A673 (cell line): ENCODE data around the gene ANKMY2. TPM values are rescaled to one million over a fixed set of nuclear protein-coding genes. Genes with fewer than 3 reads are reported as not detected.
A peak's percentile ranks its signal among the peaks of the same experiment; 100 is the strongest.

ENCODE experiments used
- BruUV-seq: library from RNA; stranded (reverse); fragments of 400-500 nt; replicated peaks from 2 replicates; lab custom pipeline; 2021; lab: Mats Ljungman, UMichigan
- CTCF ChIA-PET: fragments of 300-600 bp; sonication (Branson Sonifier 250); formaldehyde crosslinking; loops from one replicate; lab custom pipeline; 2022; ENCODE audit warnings: antibody characterized with exemption; lab: Charles Lee
- POLR2A ChIA-PET: fragments of 300-600 bp; sonication (Branson Sonifier 250); formaldehyde crosslinking; loops from one replicate; lab custom pipeline; 2022; ENCODE audit warnings: antibody characterized with exemption; ENCODE audit not compliant: low non-redundant PET; lab: Charles Lee
- DNase-seq: peaks from one replicate; pipeline ENCODE4 v3.0.0-alpha.2; 2015; ENCODE audit warnings: low spot score
- H3K27ac ChIP-seq: fragments of 200-600 bp; sonication (generic); 2 replicates; pipeline ENCODE4 v1.5.1; 2016; ENCODE audit warnings: mixed run types, low read depth, mild to moderate bottlenecking, mixed read lengths, antibody characterized with exemption, low read length; ENCODE audit not compliant: poor library complexity, severe bottlenecking
- H3K27me3 ChIP-seq: fragments of 200-600 bp; sonication (generic); replicated peaks from 2 replicates; pipeline ENCODE4 v1.6.1; 2017; ENCODE audit warnings: mixed run types, low read depth, mild to moderate bottlenecking, mixed read lengths, antibody characterized with exemption, low read length; ENCODE audit not compliant: insufficient read depth, poor library complexity
- H3K36me3 ChIP-seq: fragments of 200-600 bp; sonication (generic); 2 replicates; pipeline ENCODE4 v1.6.1; 2016; ENCODE audit warnings: mixed run types, mild to moderate bottlenecking, mixed read lengths, antibody characterized with exemption, low read length; ENCODE audit not compliant: insufficient read depth, poor library complexity, severe bottlenecking
- H3K4me1 ChIP-seq: fragments of 200-600 bp; sonication (generic); 2 replicates; pipeline ENCODE4 v1.6.1; 2017; ENCODE audit warnings: mixed run types, mild to moderate bottlenecking, mixed read lengths, antibody characterized with exemption, low read length; ENCODE audit not compliant: insufficient read depth, poor library complexity, severe bottlenecking
- H3K4me3 ChIP-seq: fragments of 200-600 bp; sonication (generic); 2 replicates; pipeline ENCODE4 v1.5.1; 2016; ENCODE audit warnings: low read depth, mixed run types, mild to moderate bottlenecking, mixed read lengths, low read length; ENCODE audit not compliant: poor library complexity, severe bottlenecking
- H3K9me3 ChIP-seq: fragments of 200-600 bp; sonication (generic); 2 replicates; pipeline ENCODE4 v1.6.1; 2016; ENCODE audit warnings: mixed run types, low read depth, mild to moderate bottlenecking, mixed read lengths, antibody characterized with exemption, low read length; ENCODE audit not compliant: poor library complexity, severe bottlenecking
- EZH2 ChIP-seq: fragments of 200-600 bp; sonication (generic); IDR thresholded peaks from 2 replicates; pipeline ENCODE4 v1.6.1; 2017; ENCODE audit warnings: borderline replicate concordance, low read depth, mild to moderate bottlenecking, mixed read lengths, antibody characterized with exemption, low read length; ENCODE audit not compliant: poor library complexity, severe bottlenecking
- intact Hi-C: fragments of 100-400 bp; cut with micrococcal nuclease; formaldehyde crosslinking; loops from one replicate; pipeline ENCODE4 v1.10.0; 2022; ENCODE audit not compliant: unreplicated experiment
- total RNA-seq: library from RNA; stranded (reverse); gene quantifications from 2 replicates; pipeline ENCODE4 v1.2.3, GENCODE V29; 2021
- TF ChIP-seq, protein P1 (sequence below): fragments of 300-800, 200-600 bp; sonication (generic); conservative IDR thresholded peaks from 2 replicates; pipeline ENCODE4 v1.5.1; 2017; ENCODE audit warnings: low read depth, mild to moderate bottlenecking, antibody characterized with exemption, low read length, moderate library complexity, mixed read lengths

Gene ANKMY2
- total RNA-seq, 1 experiment from 2014 or later: 24.3 TPM

DNA sequence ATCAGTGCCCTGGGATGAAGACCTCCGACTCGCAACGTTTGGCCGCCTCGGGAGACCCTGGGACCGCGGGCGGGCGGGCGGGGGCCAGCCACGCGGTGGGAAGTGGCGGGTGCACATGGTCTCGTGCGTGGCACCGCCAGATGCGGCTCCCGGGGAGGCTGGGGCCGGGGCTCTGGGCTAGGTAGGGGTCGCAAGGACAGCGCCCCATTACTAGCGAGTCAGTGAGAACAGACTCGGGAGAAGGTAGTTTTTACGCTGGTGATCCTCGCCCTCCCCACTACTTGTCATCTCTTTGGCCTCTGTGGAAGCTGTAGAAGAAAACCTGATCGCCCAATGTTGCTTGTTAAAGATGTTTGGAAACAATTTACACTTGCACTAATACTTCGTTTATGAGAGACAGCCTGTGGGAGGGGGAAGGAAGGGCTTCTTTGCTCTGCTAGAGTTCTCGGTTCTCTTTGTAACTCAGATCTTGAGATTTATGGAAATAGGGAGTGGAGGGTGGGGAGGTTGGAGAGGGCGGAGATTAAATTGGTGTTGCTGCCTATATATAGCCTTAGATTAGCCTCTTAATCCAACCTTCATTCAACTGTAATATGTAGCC lies 1.0 kb upstream of the ANKMY2 start:
- intact Hi-C loops: loop anchor here (2.0 kb wide), 1 partner anchor 62 kb away; no protein-coding TSS in a partner anchor
- H3K9me3 ChIP-seq: no peaks in the 10 kb centered on the region
- H3K27ac ChIP-seq: peak overlapping the region; percentile 99
- ChIA-PET CTCF (no interaction called here), POLR2A (no interaction called here)
- H3K4me3 ChIP-seq: peak overlapping the region; percentile 92
- TF ChIP-seq, protein P1, sequence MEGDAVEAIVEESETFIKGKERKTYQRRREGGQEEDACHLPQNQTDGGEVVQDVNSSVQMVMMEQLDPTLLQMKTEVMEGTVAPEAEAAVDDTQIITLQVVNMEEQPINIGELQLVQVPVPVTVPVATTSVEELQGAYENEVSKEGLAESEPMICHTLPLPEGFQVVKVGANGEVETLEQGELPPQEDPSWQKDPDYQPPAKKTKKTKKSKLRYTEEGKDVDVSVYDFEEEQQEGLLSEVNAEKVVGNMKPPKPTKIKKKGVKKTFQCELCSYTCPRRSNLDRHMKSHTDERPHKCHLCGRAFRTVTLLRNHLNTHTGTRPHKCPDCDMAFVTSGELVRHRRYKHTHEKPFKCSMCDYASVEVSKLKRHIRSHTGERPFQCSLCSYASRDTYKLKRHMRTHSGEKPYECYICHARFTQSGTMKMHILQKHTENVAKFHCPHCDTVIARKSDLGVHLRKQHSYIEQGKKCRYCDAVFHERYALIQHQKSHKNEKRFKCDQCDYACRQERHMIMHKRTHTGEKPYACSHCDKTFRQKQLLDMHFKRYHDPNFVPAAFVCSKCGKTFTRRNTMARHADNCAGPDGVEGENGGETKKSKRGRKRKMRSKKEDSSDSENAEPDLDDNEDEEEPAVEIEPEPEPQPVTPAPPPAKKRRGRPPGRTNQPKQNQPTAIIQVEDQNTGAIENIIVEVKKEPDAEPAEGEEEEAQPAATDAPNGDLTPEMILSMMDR: no peak
- no peak for TF ChIP-seq EZH2
- no peaks in the 10 kb centered on the region for H3K36me3 ChIP-seq
- H3K27me3 ChIP-seq: no peaks in the 10 kb centered on the region
- DNase-seq: peak; percentile 58
- BruUV-seq: no TSS peak
- peaks cover 60% of the 10 kb centered on the region for H3K4me1 ChIP-seq

DNA sequence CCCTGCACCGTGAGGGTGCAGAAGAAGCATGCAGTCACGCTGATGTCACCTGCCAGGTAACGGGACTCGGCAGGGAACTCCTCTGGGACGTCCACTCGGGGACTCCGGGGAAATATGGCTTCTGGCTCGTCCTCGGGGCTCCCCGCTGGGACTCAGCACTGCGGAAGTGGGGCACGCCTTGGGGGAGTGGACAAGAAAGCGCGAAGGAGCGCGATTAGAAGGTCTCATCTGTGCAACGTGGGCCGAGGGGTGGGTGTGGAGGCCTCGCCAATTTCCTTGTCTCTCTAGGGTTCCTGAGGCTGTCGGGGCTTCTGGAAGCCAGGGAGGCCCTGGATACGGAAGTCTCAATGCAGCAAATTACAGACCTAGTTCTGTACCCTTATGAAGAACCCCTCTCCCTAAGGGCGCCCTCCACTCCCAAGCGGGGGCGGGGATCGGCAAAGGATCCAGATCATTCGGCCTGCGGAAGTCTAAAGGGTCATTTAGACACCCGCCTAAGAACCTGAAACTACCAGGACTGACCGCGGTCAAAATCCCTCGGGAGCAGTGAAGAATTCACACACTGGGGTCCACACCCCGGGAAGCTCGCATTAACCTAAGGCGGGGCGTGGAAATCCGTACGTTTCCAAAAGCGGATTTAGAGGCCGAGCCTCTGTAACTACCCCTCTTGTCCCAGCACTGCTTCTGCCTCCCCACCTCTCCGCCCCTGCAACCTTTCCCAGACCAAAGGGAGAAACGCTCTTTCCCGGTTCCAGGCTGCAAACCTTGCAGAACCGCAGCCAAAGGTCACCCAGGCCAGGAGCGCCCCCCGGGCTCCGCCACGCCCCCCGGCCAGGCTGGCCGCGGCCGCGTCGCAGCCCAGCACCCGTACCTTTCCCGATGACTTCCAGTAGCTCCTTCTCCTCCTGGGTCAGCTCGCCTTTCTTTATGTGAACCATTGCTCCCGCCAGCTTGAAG lies 640 bp downstream of the ANKMY2 start:
- Histone ChIP-seq H3K9me3 (no peaks in the 10 kb centered on the region), H3K36me3 (no peaks in the 10 kb centered on the region), H3K27me3 (no peaks in the 10 kb centered on the region), H3K4me3 (peak overlapping the region; percentile 92), H3K27ac (peak overlapping the region; percentile 99), H3K4me1 (peaks cover 51% of the 10 kb centered on the region)
- CTCF ChIA-PET: no interaction called here
- peak; percentile 79 for DNase-seq
- intact Hi-C loops: no loop called here
- POLR2A ChIA-PET: interaction anchor here (0.6 kb wide), 1 partner anchor 65 kb away, joined by 5 read pairs; no protein-coding TSS in a partner anchor
- TF ChIP-seq, protein P1: no peak
- TF ChIP-seq EZH2: no peak
- TSS peak; percentile 32 for BruUV-seq

DNA sequence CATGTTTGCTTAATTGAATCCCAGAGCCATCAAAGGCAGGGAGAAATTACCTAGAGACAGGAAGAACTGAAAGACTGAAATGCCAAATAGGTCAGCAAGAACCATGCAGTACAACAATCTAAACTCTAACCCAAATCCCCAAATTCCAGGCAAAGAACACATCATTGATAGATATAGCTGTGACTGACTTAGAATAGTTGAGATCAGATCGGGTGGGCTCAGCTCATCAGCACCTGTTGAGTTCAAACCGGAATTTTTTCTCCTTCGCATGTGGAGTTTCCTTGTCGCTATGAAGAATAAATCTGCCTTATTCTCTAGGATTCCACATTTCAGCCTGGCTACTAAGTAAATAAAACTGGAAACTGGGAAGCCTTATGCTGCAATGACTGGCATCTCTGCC lies 1.4 kb downstream of the ANKMY2 start:
- POLR2A ChIA-PET: no interaction called here
- Histone ChIP-seq H3K4me1 (peaks cover 43% of the 10 kb centered on the region), H3K27ac (no peak overlapping the region), H3K27me3 (no peaks in the 10 kb centered on the region), H3K9me3 (no peaks in the 10 kb centered on the region), H3K4me3 (peak overlapping the region; percentile 92), H3K36me3 (no peaks in the 10 kb centered on the region)
- no peak for DNase-seq
- intact Hi-C loops: no loop called here
- CTCF ChIA-PET: no interaction called here
- BruUV-seq: no TSS peak
- TF ChIP-seq EZH2: no peak
- TF ChIP-seq, protein P1: no peak
